Measurements from ENCODE around the gene SLC44A4. TPM values are rescaled to one million over a fixed set of nuclear protein-coding genes. Genes with fewer than 3 reads are reported as not detected.
A peak's percentile ranks its signal among the peaks of the same experiment; 100 is the strongest.

SLC44A4 gene
- total RNA-seq, 5 donors from 2014 or later (not counting 1 experiment from before 2014, with no cell fraction given): 0.13 to 0.96 (median 0.57) TPM; not detected in 2

DNA sequence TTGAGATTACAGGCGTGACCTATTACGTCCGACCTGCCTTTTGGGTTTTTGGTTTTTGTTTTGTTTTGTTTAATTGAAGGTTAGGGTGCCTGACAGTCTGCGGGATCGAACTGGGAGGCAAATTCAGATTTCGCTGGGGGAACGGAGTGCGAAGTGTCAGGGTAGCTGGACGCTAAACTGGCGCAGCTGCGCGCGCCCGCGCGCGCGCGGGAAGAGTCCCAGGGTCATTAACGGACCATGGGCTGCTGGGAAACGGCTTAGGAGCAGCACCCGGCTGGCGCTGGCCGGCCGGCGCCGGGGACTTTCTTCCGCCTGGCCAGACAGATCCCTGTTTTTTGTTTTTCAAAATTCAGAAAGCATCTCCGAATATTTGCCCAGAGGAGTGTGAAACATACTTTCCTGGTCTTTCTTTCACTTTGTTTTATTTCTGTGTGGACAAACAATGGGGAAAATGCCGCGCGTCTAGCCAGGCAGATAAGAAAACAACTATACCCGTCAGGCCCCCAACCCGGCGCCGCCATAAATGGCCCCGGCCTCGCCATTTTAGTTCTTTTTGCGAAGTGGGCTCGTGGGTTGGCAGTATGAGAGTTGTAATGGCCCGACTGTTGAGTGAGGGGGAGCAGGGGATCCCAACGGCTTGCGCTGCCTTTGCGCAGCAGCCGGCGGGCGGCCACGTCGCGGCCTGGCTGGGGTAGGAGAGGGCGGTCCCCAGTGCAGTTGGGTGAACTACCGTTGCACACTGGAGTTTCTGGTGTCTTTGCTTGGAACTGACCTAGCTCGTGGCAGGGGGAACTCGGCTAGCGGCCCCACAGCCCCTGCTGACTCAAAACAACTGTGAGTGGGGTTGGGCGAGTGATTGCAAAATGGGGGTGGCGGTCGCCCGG is 44.2 kb downstream of the SLC44A4 start:
- Histone ChIP-seq H3K4me3 (ENCODE audit: control insufficient read depth in 1 of 2, extremely low read depth in 1 of 2, low read length in 1 of 2) (peak overlapping the region; percentile 97 to 98), H3K27ac (ENCODE audit: low read length) (peak overlapping the region; percentile 97), H3K9me3 (no peaks in the 10 kb centered on the region), H3K4me1 (ENCODE audit: control insufficient read depth in 1 of 2, extremely low read depth in 1 of 2, insufficient read depth in 2 of 2, low read length in 2 of 2) (peaks cover 27 to 64% of the 10 kb centered on the region in 2 experiments), H3K36me3 (ENCODE audit: control insufficient read depth in 2 of 2, extremely low read depth in 1 of 2, insufficient read depth in 1 of 2, low read length in 1 of 2) (peaks cover 0 to 31% of the 10 kb centered on the region in 2 donors), H3K27me3 (replicated peaks in 1 of 2; ENCODE audit: control insufficient read depth in 2 of 2, extremely low read depth in 1 of 2, insufficient read depth in 2 of 2, low read length in 1 of 2) (no peaks in the 10 kb centered on the region)
- peaks cover 25% of the 10 kb centered on the region for H3K36me3 Mint-ChIP-seq
- peak; percentile 77 to 79 (median 78) for ATAC-seq (replicated peaks in 1 of 4)
- DNase-seq: peak; percentile 59 to 87 (median 79)
- peak overlapping the region; percentile 94 to 98 (median 98) for H3K4me3 Mint-ChIP-seq
- ChIA-PET POLR2A (interaction anchor here (0.6 to 1.4 kb wide), 6 partner anchors 8 to 96 kb away, joined by 3 to 29 read pairs (median 4); partner anchors contain the start of gene NEU1 (in 1 of the 2)), CTCF (interaction anchor here (0.6 to 1.0 kb wide), 4 partner anchors 28 to 255 kb away, joined by 4 to 8 read pairs (median 5); no protein-coding TSS in a partner anchor)
- no peaks in the 10 kb centered on the region for H3K9me3 Mint-ChIP-seq
- no peaks in the 10 kb centered on the region for H3K27me3 Mint-ChIP-seq
- H3K4me1 Mint-ChIP-seq: peaks cover 44 to 62% (median 60%) of the 10 kb centered on the region in 3 donors
- WGBS (ENCODE audit: insufficient coverage): 0% methylated on average over 50 of the region's 59 CpGs
- H3K27ac Mint-ChIP-seq: peak overlapping the region; percentile 98 to 100

DNA sequence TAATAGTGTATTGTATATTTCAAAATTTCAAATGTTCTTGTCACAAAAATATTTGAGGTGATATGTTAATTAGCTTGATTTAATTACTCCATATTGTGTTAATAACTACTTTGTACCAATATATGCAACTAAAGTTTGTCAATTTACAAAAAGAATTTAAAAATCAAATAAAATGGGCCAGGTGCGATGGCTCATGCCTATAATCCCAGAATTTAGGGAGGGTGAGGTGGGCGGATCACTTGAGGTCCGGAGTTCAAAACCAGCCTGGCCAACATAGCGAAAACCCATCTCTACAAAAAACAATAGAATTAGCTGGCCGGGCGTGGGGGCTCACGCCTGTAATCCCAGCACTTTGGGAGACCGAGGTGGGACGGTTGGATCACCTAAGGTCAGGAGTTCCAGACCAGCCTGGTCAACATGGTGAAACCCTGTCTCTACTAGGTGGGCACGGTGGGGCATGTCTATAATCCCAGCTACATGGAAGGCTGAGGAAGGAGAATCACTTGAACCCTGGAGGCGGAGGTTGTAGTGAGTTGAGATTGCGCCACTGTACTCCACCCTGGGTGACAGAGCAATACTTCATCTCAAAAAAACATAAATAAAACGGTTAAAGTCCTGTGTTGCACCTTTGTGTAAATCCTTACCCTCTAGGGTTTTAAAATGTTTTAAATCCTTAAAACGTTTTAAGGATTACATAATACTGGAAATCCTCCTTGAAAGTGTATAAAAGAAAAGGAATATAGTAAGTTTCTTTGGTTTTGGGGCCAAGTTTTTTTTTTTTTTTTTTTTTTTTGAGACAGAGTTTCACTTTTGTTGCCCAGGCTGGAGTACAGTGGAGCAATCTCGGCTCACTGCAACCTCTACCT is 47.2 kb downstream of the SLC44A4 start:
- peaks cover 16 to 52% of the 10 kb centered on the region in 2 experiments for H3K4me1 ChIP-seq (ENCODE audit: control insufficient read depth in 1 of 2, extremely low read depth in 1 of 2, insufficient read depth in 2 of 2, low read length in 2 of 2)
- no peak for DNase-seq
- WGBS (ENCODE audit: insufficient coverage): 100% methylated on average over 5 of the region's 15 CpGs
- H3K27me3 Mint-ChIP-seq: no peaks in the 10 kb centered on the region
- peak overlapping the region; percentile 86 to 96 for H3K27ac Mint-ChIP-seq
- no peaks in the 10 kb centered on the region for H3K27me3 ChIP-seq (replicated peaks in 1 of 2; ENCODE audit: control insufficient read depth in 2 of 2, extremely low read depth in 1 of 2, insufficient read depth in 2 of 2, low read length in 1 of 2)
- H3K9me3 ChIP-seq: no peaks in the 10 kb centered on the region
- H3K4me1 Mint-ChIP-seq: peaks cover 26 to 51% (median 44%) of the 10 kb centered on the region in 3 donors
- H3K4me3 ChIP-seq (ENCODE audit: control insufficient read depth in 1 of 2, extremely low read depth in 1 of 2, low read length in 1 of 2): no peak overlapping the region
- H3K27ac ChIP-seq (ENCODE audit: low read length): no peak overlapping the region
- no peak for ATAC-seq (replicated peaks in 1 of 4)
- CTCF ChIA-PET: interaction anchor here (0.6 to 1.7 kb wide), 6 partner anchors 14 to 165 kb away, joined by 3 to 6 read pairs (median 3); partner anchors contain the start of gene NEU1 (in 1 of the 2)
- peaks cover 7% of the 10 kb centered on the region for H3K36me3 Mint-ChIP-seq
- H3K9me3 Mint-ChIP-seq: no peaks in the 10 kb centered on the region
- peaks cover 0 to under 1% of the 10 kb centered on the region in 2 donors for H3K36me3 ChIP-seq (ENCODE audit: control insufficient read depth in 2 of 2, extremely low read depth in 1 of 2, insufficient read depth in 1 of 2, low read length in 1 of 2)
- H3K4me3 Mint-ChIP-seq: peak overlapping the region; percentile 81 to 95 (median 91)
- POLR2A ChIA-PET: interaction anchor here (0.5 to 0.8 kb wide), 3 partner anchors 16 to 1262 kb away, joined by 4 to 8 read pairs (median 4); partner anchors contain the start of genes HSPA1A (in 1 of the 2) and HSPA1L (in 1 of the 2)

GRCh38 chr6:31830886-31831335 is 47.9 kb downstream of the SLC44A4 start:
- Mint-ChIP-seq H3K4me3 (peak overlapping the region; percentile 81 to 95 (median 91)), H3K4me1 (peaks cover 25 to 45% (median 43%) of the 10 kb centered on the region in 3 donors), H3K27ac (peak overlapping the region; percentile 86 to 96), H3K9me3 (no peaks in the 10 kb centered on the region), H3K36me3 (peaks cover under 1% of the 10 kb centered on the region), H3K27me3 (no peaks in the 10 kb centered on the region)
- no peaks in the 10 kb centered on the region for H3K9me3 ChIP-seq
- H3K27ac ChIP-seq (ENCODE audit: low read length): peak overlapping the region; percentile 60
- no peak for ATAC-seq (replicated peaks in 1 of 4)
- no peaks in the 10 kb centered on the region for H3K27me3 ChIP-seq (replicated peaks in 1 of 2; ENCODE audit: control insufficient read depth in 2 of 2, extremely low read depth in 1 of 2, insufficient read depth in 2 of 2, low read length in 1 of 2)
- no CpG with 5 or more reads among the region's 6 CpGs for WGBS (ENCODE audit: insufficient coverage)
- H3K4me3 ChIP-seq (ENCODE audit: control insufficient read depth in 1 of 2, extremely low read depth in 1 of 2, low read length in 1 of 2): peak overlapping the region; percentile 57 to 62
- no peak for DNase-seq
- ChIA-PET CTCF (interaction anchor here (0.6 to 1.8 kb wide), 13 partner anchors 13 to 1614 kb away, joined by 3 to 29 read pairs (median 4); partner anchors contain the start of genes DDAH2 (in 1 of the 2), NCR3 (in 1 of the 2) and NEU1 (in 1 of the 2)), POLR2A (interaction anchor here (0.6 to 0.8 kb wide), 2 partner anchors 16 to 32 kb away, joined by 4 to 5 read pairs; partner anchors contain the start of genes HSPA1A (in 1 of the 2) and HSPA1L (in 1 of the 2))
- no peaks in the 10 kb centered on the region for H3K36me3 ChIP-seq (ENCODE audit: control insufficient read depth in 2 of 2, extremely low read depth in 1 of 2, insufficient read depth in 1 of 2, low read length in 1 of 2)
- H3K4me1 ChIP-seq (ENCODE audit: control insufficient read depth in 1 of 2, extremely low read depth in 1 of 2, insufficient read depth in 2 of 2, low read length in 2 of 2): peaks cover 13 to 52% of the 10 kb centered on the region in 2 experiments

GRCh38 chr6:31829633-31830283 is 49.0 kb downstream of the SLC44A4 start:
- Mint-ChIP-seq H3K4me1 (peaks cover 27 to 46% (median 37%) of the 10 kb centered on the region in 3 donors), H3K36me3 (no peaks in the 10 kb centered on the region), H3K9me3 (no peaks in the 10 kb centered on the region), H3K27ac (peak overlapping the region; percentile 86 to 96), H3K27me3 (no peaks in the 10 kb centered on the region), H3K4me3 (peak overlapping the region; percentile 81 to 95 (median 91))
- peak in 1 of 4 experiments; percentile 21 for ATAC-seq (replicated peaks in 1 of 4)
- Histone ChIP-seq H3K4me3 (ENCODE audit: control insufficient read depth in 1 of 2, extremely low read depth in 1 of 2, low read length in 1 of 2) (peak overlapping the region; percentile 57 to 62), H3K9me3 (no peaks in the 10 kb centered on the region), H3K27me3 (replicated peaks in 1 of 2; ENCODE audit: control insufficient read depth in 2 of 2, extremely low read depth in 1 of 2, insufficient read depth in 2 of 2, low read length in 1 of 2) (no peaks in the 10 kb centered on the region), H3K27ac (ENCODE audit: low read length) (peak overlapping the region; percentile 60), H3K36me3 (ENCODE audit: control insufficient read depth in 2 of 2, extremely low read depth in 1 of 2, insufficient read depth in 1 of 2, low read length in 1 of 2) (no peaks in the 10 kb centered on the region), H3K4me1 (ENCODE audit: control insufficient read depth in 1 of 2, extremely low read depth in 1 of 2, insufficient read depth in 2 of 2, low read length in 2 of 2) (peaks cover 13 to 45% of the 10 kb centered on the region in 2 experiments)
- CTCF ChIA-PET: interaction anchor here (0.6 to 1.8 kb wide), 23 partner anchors 16 to 333 kb away, joined by 3 to 29 read pairs (median 5); partner anchors contain the start of genes ATP6V1G2 (in 1 of the 2), CLIC1 (in 1 of the 2), DDAH2 (in 1 of the 2) and LSM2 (in 1 of the 2)
- POLR2A ChIA-PET: interaction anchor here (0.6 kb wide), 2 partner anchors 39 to 73 kb away, joined by 3 read pairs; no protein-coding TSS in a partner anchor
- DNase-seq: peak in 2 of 35 experiments; percentile 24 to 75
- 0% methylated on average over 6 of the region's 15 CpGs for WGBS (ENCODE audit: insufficient coverage)

DNA sequence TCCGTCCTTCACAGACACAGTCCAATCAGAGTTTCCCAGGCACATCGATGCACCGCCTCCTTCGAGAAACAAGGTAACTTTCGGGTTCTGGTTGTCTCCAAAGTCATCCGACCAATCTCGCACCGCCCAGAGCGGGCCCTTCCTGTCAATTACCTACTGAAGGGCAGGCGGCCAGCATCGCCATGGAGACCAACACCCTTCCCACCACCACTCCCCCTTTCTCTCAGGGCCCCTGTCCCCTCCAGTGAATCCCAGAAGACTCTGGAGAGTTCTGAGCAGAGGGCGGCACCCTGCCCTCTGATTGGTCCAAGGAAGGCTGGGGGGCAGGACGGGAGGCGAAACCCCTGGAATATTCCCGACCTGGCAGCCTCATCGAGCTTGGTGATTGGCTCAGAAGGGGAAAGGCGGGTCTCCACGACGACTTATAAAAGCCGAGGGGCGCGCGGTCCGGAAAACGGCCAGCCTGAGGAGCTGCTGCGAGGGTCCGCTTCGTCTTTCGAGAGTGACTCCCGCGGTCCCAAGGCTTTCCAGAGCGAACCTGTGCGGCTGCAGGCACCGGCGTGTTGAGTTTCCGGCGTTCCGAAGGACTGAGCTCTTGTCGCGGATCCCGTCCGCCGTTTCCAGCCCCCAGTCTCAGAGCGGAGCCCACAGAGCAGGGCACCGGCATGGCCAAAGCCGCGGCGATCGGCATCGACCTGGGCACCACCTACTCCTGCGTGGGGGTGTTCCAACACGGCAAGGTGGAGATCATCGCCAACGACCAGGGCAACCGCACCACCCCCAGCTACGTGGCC is 51.3 kb downstream of the SLC44A4 start, which contains the start of gene HSPA1B:
TSS of gene HSPA1B (plus strand) at position 453 of the 794 bp plus-strand sequence. CDS start at position 666, 213 bp downstream.
- no peaks in the 10 kb centered on the region for H3K27me3 ChIP-seq (replicated peaks in 1 of 2; ENCODE audit: control insufficient read depth in 2 of 2, extremely low read depth in 1 of 2, insufficient read depth in 2 of 2, low read length in 1 of 2)
- H3K4me1 Mint-ChIP-seq: peaks cover 34 to 49% (median 35%) of the 10 kb centered on the region in 3 donors
- ATAC-seq (replicated peaks in 1 of 4) (peak; percentile 69 to 77 (median 74)), DNase-seq (peak; percentile 42 to 89 (median 68))
- ChIA-PET CTCF (interaction anchor here in 1 of 2 donors (0.8 to 1.2 kb wide), 3 partner anchors 89 to 229 kb away, joined by 3 to 4 read pairs (median 3); partner anchors contain the start of gene BAG6), POLR2A (interaction anchor here (0.6 to 1.1 kb wide), 5 partner anchors 16 to 223 kb away, joined by 3 to 8 read pairs (median 4); partner anchors contain the start of gene LSM2 (in 1 of the 2))
- H3K36me3 Mint-ChIP-seq: no peaks in the 10 kb centered on the region
- no peaks in the 10 kb centered on the region for H3K27me3 Mint-ChIP-seq
- no peaks in the 10 kb centered on the region for H3K9me3 Mint-ChIP-seq
- no peaks in the 10 kb centered on the region for H3K9me3 ChIP-seq
- peak within 1 kb of the TSS; percentile 70 to 82 for H3K4me3 ChIP-seq (ENCODE audit: control insufficient read depth in 1 of 2, extremely low read depth in 1 of 2, low read length in 1 of 2)
- peaks cover 14 to 43% of the 10 kb centered on the region in 2 experiments for H3K4me1 ChIP-seq (ENCODE audit: control insufficient read depth in 1 of 2, extremely low read depth in 1 of 2, insufficient read depth in 2 of 2, low read length in 2 of 2)
- WGBS (ENCODE audit: insufficient coverage): 0% methylated on average over 37 of the region's 56 CpGs
- peak within 1 kb of the TSS; percentile 98 to 99 for H3K27ac Mint-ChIP-seq
- H3K27ac ChIP-seq (ENCODE audit: low read length): peak within 1 kb of the TSS; percentile 86
- no peaks in the 10 kb centered on the region for H3K36me3 ChIP-seq (ENCODE audit: control insufficient read depth in 2 of 2, extremely low read depth in 1 of 2, insufficient read depth in 1 of 2, low read length in 1 of 2)
- H3K4me3 Mint-ChIP-seq: peak within 1 kb of the TSS; percentile 86 to 92 (median 92)
